ENCODE results near the gene RNPEPL1.
"Not testable (repeated sequence)": the region's sequence is repeated elsewhere in the genome, so short reads cannot be mapped to it uniquely, and the experiment has no call there.

RNPEPL1 gene, protein sequence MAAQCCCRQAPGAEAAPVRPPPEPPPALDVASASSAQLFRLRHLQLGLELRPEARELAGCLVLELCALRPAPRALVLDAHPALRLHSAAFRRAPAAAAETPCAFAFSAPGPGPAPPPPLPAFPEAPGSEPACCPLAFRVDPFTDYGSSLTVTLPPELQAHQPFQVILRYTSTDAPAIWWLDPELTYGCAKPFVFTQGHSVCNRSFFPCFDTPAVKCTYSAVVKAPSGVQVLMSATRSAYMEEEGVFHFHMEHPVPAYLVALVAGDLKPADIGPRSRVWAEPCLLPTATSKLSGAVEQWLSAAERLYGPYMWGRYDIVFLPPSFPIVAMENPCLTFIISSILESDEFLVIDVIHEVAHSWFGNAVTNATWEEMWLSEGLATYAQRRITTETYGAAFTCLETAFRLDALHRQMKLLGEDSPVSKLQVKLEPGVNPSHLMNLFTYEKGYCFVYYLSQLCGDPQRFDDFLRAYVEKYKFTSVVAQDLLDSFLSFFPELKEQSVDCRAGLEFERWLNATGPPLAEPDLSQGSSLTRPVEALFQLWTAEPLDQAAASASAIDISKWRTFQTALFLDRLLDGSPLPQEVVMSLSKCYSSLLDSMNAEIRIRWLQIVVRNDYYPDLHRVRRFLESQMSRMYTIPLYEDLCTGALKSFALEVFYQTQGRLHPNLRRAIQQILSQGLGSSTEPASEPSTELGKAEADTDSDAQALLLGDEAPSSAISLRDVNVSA

DNA sequence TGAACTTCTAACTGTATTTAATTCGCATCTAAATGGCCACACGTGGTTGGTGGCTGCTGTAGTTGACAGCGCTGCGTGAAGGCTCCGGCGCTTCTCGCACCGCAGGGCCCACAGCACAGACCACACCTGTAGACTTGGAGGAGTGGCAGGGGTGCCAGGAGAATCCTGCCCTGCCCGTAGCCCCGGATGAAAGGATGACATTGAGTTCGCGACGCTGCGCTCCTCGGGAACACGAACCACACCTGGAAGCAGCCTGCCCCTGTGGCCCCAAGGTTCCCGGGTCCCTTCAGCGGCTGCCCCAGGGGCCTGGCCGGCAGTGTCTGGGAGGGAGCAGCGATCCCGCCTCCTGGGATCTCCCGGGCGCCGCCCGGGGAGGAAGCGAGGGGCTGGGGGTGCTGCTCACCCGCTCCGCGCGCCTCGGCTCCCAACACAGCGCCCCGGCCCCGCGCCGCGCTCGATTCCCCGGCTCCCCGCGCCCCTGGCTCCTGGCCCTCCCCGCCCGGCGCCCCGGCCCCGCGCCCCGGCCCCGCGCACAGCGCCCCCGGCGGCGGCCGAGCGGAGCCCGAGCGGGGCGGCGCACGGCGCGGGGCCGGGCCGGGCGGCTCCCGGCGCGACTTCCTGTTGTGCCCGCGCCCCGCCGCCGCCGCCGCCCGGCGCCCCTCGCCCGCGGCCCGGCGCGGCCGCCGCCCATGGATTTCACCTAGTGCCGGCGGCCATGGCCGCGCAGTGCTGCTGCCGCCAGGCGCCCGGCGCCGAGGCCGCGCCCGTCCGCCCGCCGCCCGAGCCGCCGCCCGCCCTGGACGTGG lies at the start of gene RNPEPL1:
Gene RNPEPL1, plus strand, starts transcription at position 613 of the 806 bp plus-strand sequence. Its CDS starts 103 bp downstream, at position 716.
- DNase-seq: peak; percentile 53

DNA sequence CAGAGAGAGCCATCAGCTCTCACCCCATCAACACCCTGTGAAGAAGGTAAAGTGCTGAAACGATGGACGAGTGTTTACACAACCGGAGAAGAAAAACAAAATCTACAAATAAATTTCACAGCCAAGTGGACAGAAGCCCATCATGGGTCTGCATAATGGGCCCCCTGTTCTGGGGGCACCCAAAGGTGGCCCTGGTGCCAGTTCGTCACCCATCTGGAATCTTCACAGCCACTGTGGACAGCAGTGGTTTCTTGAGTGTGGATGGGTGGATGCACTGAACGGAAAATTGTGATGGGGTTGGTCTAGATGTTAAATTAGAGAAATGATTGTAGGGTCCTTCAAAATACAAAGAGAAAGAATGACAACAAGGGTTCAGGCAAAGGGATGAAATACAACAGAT lies 49.3 kb upstream of the RNPEPL1 start:
- no peak for DNase-seq

DNA sequence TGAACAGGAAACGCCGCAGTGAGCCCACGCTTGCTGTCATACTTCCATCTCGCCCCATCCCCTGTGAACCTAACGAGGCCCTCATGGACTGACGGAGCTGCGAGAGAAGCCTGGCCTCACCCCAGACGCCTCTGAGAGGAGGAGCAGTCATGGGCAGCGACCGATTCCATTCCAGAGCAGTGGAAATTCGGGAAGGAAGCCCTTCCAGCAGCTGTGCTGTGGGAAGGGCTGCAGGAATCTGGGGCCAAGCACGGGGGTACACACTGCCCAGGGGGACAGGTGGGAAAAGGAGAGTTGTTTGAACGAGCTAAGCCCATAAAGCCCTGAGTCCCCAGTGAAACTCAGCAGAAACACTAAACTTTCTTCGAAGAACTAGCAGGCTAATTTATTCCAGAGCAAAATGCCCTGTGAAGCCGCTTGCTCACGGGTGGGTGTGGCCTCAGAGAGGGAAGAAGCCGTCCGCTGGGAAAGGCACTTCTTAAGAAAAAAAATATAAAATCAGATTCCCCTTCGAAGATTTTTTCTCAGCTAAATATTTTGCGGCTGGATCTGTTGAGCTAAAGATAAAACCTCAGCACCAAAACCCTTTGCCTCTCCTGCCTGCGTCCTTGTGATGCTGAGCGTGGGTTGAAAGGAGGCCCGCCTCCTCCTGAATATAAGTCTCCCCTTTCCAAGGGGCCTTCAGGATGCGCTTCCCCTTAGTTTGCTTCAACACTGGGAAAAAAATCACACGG lies 48.7 kb upstream of the RNPEPL1 start:
- DNase-seq: no peak

DNA sequence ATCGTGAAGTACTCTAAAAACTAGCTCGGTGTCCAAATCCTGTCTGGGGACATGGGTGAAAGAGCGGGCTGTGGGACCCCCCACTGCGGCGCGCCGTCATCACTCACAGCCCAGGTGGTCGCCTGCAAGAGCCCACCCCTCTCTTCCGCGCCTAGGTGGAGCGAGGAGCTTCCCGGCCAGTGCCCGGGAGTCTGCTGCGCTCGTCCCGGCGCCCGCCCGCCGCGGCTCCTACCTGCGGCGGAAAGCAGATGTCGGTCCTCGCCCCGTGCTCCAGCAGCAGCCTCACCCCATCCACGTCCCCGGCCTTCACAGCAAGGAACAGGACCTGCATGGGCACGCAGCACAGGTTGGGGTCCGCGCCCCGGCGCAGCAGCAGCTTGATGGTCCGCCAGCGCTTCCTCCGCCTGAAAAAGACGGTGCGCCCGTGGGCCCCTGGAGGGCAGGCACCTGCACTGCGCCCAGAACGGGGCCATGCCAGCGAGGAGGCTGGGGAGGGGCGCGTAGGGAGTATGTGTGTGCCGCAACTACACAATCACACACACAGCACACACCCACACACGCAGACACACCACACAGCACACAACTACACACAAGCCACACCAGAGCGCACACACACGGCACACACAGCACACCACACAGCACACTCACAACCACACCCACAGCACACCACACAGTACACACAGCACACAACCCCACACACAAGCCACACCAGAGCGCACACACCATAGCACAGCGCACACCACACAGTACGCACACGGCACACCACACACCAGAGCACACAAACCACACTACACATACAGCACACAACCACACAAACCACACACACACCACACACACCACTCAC lies 47.9 kb upstream of the RNPEPL1 start:
- DNase-seq: no peak

DNA sequence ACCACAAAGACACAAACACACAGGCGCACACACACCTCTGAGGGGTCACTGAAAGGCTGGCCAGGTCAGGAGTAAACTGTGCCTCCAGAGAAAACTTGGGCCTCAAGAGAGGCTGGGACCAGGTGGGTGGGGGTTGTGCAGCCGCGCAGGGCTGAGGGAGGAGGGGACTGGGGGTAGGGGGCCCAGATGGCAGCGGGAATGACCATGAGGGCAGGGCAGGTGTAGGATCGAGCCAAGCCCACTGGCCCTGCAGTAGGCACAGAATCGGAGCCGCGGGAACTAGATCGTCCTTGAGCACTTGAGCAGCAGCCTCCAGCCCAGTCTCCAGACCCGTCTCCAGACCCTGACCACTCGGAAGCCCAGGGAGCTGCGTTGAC lies 47.3 kb upstream of the RNPEPL1 start:
- no peak for DNase-seq

DNA sequence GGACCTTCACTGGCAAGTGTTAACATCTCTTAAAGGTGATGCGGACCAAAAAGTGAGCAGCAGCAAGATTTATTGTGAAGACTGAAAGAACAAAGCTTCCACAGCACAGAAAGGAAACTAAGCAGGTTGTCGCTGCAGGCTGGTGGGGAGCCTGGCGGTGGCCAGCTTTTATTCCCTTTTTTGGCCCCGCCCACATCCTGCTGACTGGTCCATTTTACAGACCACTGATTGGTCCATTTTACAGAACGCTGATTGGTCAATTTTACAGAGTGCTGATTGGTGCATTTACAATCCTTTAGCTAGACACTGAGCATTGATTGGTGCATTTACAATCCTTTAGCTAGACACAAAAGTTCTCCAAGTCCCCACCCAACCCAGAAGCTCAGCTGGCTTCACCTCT lies 46.4 kb upstream of the RNPEPL1 start:
- DNase-seq: not testable (repeated sequence)

DNA sequence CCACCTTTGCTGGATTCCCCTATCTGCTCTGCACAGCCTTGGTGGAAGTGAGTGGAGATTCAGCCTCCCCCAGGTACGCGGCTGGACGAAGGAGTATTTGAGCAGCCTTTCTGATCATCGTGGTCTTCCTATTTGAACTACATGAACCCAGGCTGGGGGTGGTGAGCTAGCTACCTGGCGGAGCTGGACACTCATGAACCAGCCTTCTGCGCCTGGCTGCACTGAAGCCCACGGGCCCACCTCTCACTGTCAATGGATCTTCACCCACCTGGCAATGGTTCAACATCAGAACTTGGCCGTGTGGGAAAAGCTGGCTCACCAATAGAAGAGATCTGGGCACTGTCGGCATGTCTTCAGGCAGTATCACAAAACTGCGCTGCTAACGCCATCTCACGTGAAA lies 45.9 kb upstream of the RNPEPL1 start:
- no peak for DNase-seq

DNA sequence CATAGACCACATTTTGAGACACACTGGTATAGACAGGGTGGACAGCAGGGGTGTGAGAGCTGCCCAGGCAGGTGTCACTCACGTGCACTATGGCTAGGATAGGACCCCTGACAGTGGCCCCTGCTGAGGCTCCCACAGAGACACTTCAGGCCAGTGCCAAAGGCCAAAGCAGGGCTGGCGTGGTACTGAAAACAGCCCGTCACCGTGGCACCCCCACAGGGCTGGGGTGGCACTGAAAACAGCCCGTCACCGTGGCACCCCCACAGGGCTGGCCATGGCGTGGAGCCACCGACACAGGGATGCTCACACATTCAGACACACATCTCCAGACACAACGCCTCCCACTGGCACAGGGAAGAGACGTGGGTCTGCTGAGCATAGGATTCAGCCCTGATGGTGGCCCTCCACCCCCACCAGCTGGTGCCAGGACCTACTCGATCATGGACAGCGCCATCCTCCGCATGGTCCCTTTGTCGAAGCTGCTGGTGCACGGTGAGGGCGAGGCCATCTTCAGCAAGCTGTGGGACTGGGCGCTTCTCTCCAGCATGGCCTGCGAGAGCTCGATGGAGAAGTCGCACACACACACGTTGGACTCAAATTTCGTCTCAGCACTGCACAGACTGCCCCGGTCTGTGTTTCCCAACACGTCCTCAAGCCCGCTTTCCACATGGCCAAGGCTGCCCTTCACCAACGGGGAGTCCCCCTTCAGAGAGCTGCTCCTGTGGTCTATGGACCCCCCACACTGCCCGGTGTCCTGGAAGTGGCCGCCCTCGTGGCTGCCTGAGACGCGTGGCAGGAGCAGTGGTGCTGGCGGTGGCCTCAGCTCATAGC lies 44.6 kb upstream of the RNPEPL1 start:
- DNase-seq: no peak

DNA sequence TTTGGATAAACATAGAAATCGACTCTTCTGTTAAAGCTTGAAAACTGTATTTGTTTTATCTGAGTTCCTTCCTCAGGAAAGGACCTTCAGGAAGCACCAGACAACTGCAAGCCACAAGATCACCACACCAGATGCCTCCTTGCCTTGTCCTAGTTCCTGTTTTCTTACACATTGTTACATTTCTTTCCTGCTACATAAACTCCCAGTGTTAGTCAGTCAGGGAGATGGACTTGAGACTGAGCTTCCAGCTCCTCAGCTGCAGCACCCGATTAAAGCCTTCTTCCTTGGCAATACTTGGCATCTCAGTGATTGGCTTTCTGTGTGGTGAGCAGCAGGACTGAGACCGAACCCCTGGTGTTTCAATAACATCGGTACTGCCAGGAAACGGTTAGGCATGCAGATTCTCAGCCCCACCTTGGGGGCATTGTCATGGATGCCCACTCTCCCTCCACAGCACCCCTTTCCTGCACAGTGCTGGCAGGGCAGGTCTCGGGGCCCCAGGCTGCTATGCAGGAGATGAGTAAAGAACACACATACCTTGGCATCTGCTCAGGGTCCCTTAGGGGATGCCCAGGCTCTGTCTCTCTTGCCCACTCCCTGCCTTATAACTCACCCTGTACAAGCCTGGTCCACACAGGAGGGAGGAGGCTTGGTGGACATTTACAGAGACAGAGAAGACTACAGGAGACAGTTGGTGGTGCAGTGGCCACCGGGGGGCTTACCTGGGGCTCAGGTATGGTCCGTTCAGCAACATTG lies 43.1 kb upstream of the RNPEPL1 start:
- no peak for DNase-seq

DNA sequence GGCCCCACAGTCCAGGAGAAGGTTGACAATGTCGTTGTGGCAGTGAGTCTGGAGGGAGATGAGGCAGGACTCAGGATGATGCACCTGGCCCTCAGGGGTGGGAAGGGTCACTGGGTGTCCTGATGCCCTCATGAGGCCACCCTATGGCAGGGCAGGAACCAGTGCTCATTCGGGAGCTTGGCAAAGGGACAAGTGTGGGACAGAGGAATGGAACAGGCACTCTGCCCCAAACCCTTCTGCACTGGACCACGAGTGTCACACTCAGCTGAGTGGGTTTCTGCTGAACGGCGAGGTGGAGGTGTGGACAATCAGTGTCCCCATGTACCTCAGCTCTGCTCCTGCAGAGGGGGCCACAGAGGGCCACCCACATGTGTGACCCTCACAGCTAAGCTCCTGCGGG lies 42.5 kb upstream of the RNPEPL1 start:
- no peak for DNase-seq

DNA sequence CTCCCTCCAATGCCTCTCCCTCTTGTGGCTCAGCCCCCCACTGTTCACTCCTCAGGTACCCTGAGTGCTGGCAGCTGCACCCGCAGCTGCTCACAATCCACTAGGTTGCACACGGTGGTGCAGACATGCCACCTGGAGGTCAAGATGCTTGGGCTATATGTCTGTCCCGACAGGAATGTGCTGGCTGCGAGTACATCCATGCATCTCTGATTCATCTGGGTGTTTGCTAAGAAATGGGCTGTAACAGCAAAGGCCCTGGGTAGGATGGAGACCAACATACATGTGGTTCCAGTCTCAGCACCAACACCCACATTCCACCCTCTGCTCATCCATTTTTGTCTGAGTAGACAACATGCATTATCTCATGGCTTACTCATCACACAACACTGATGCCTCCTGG lies 41.8 kb upstream of the RNPEPL1 start:
- DNase-seq: no peak

DNA sequence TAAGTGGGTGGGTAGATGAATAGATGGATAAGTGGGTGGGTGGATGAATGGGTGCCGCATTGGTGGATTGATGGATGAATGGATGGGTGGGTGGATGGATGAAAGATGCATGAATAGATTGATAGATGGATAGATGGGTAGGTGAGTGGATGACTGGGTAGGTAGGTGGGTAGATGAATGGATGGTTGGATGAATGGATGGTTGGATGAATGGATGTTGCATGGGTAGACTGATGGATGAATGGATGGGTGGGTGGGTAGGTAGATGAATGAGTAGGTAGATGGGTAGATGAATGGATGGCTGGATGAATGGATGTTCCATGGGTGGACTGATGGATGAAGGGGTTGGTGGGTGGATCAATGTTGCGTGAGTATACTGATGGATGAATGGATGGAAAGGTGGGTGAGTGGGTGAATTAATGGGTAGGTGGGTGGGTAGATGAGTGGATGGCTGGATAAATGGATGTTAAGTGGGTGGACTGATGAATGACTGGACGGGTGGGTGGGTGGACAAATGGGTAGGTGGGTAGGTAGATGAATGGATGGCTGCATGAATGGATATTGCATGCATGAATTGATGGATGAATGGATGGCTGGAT lies 41.0 kb upstream of the RNPEPL1 start:
- no peak for DNase-seq

DNA sequence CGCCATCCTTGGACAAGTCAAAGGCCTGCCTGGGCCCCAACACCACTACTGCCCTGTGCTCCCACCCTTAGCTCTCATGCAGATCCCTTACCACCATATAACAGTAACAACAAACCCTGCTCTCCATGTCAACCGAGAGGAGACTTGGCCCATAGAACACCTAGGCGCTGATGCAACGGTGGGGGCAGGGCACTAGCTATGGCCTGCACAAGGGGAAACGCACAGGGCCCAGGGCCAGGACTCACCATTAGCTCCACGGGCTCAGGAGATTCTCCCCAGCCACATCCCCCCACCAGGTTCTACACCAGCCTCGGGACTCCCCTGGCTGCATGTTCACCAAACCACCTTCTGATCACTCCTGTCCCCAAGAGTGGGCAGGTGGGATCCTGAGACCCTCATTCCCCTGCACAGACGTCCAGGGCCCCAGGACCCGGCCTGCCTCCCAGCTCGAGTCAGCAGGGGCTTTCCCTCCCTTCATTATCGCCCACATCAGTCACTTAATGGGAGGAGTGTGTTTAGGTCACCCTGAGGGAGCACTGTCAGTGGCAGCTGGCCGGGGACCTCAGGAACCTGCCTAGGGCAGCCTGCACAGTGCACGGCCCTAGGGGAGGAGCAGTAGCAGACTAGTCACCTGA lies 39.8 kb upstream of the RNPEPL1 start:
- no peak for DNase-seq

DNA sequence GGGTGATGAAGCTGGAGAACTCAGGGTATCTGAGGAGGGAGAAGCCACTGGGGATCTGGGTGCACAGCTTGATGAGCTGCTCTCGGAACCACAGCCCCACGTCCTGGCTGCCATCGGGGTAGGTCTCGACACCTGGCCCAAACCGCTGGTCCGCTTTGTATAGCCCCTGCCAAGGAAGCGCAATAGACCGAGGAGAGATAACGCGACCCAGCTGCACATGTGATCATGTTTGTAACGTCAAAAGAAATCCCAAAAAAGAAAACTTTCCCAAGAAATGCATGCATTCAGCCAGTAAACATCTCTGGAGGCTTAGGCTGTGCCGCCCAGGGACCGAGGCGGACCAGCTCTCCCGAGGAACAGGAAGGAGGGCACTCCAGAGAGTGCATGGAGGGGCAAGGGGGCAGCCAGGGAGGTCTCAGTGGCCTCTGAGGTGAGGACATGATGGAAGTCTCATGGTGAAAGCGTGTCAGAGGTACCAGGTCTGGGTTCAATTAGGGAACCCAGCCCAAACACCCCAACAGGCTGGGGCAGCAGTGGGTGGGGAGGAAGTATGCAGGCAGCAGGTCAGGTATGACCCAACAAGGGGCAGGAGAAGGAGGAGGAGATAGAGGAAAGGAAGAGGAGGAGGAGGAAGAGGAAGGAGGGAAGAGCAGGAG lies 38.8 kb upstream of the RNPEPL1 start:
- DNase-seq: no peak

DNA sequence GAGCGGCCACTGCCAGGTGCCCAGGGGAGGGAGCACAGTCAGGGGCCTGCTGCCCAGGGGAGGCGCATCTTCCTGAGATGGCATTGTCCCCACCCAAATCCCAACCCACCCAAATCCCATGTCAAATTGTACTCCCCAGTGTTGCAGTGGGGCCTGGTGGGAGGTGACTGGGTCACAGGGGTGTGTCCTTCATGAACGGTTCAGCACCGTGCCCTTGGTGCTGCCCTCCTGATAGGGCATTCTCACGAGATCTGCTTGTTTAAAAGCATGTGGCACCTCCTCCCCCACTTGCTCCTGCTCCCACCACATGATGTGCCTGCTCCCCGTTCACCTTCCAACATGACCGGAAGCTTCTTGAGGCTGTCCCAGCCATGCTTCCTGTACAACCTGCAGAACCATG lies 38.1 kb upstream of the RNPEPL1 start:
- DNase-seq: no peak

DNA sequence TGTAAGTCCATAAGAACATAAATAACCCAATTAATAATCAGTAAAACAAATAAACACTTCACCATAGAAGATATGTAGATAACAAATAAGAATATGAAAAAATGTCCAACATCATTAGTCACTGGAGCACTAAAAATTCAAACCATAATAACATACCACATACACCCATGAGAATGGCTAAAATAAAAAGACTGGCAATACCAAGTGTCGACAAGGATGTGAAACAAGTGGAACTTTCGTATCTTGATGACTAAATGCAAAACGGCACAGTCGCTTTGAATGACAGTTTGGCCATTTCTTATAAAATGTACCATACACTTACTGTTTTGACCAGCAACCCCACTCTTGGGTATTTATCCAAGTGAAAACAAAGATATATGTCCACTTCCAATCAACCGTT lies 37.2 kb upstream of the RNPEPL1 start:
- no peak for DNase-seq

DNA sequence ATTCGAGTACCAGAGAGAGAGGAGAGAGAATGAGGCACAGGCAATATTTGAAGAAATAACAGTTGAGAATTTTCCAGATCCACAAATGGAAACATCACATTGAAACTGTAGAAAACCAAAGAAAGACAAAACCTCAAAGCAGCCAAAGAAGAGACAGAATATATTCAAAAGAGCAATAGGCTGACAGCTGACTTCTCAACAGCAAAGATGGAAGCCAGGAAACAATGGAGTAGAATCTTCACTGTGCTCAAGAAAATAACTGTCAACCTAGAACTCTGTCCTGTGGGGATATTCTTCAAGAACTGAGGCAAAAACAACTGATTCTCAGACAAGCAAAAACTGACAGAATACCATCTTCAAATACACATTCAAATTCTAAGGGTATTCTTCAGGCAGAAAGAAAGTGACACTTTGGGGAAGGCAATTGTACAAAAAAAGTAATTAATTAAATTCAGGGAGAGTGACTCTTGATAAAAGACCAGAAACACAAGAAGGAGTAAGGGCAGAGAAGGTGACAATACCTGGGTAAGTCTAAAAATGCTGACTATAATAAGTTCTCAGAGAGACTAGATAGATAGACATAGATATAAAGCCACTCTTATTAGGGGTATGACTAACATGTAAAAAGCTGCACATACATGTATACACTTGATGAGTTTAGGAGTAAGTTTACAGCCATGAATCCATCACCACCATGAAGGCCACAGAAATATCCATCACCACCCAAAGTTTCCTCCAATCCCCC lies 36.1 kb upstream of the RNPEPL1 start:
- no peak for DNase-seq

Data from right forelimb (tissue), 1 donor.